ENCODE results near the gene SPDYE4.
"Not testable (repeated sequence)": the region's sequence is repeated elsewhere in the genome, so short reads cannot be mapped to it uniquely, and the experiment has no call there.

The SPDYE4 gene

GRCh38 chr17:8758137-8758596 lies at the start of gene SPDYE4:
Gene SPDYE4 (minus strand): TSS chr17:8758546. CDS start chr17:8758382, 164 bp downstream.
- no peak for DNase-seq

- peak; percentile 38 to 75 for DNase-seq
These were observed 48.7 kb upstream of the SPDYE4 start for GRCh38 chr17:8806926-8807550.

GRCh38 chr17:8806253-8806925 lies 48.0 kb upstream of the SPDYE4 start:
- DNase-seq = peak in 1 of 2 donors; percentile 10

- DNase-seq = not testable (repeated sequence)
These were observed 47.0 kb upstream of the SPDYE4 start for GRCh38 chr17:8805396-8805795.

- no peak for DNase-seq
These were observed 45.4 kb upstream of the SPDYE4 start for GRCh38 chr17:8803531-8804420.

GRCh38 chr17:8801135-8801840 lies 42.9 kb upstream of the SPDYE4 start:
- DNase-seq = no peak

GRCh38 chr17:8800656-8801055 lies 42.3 kb upstream of the SPDYE4 start:
- DNase-seq = no peak

GRCh38 chr17:8799570-8800212 lies 41.3 kb upstream of the SPDYE4 start:
- no peak for DNase-seq

GRCh38 chr17:8798846-8799569 lies 40.7 kb upstream of the SPDYE4 start, which contains the start of gene MFSD6L:
Gene MFSD6L (minus strand): TSS chr17:8799365. CDS start chr17:8799120, 245 bp downstream.
- peak in 1 of 2 donors; percentile 34 for DNase-seq

GRCh38 chr17:8798176-8798845 lies 40.0 kb upstream of the SPDYE4 start:
- DNase-seq = no peak

- no peak for DNase-seq
These were observed 39.4 kb upstream of the SPDYE4 start for GRCh38 chr17:8797621-8798175.

GRCh38 chr17:8794636-8795035 lies 36.3 kb upstream of the SPDYE4 start:
- DNase-seq = no peak

- no peak for DNase-seq
These were observed 35.3 kb upstream of the SPDYE4 start for GRCh38 chr17:8793649-8794048.

- DNase-seq = no peak
These were observed 34.3 kb upstream of the SPDYE4 start for GRCh38 chr17:8792646-8793045.

- DNase-seq = peak in 1 of 2 donors; percentile 18
These were observed 33.5 kb upstream of the SPDYE4 start for GRCh38 chr17:8791910-8792270.

GRCh38 chr17:8791248-8791909 lies 33.0 kb upstream of the SPDYE4 start:
- no peak for DNase-seq

- no peak for DNase-seq
These were observed 31.4 kb upstream of the SPDYE4 start for GRCh38 chr17:8789743-8790142.

- no peak for DNase-seq
These were observed 30.7 kb upstream of the SPDYE4 start for GRCh38 chr17:8788998-8789397.

- DNase-seq = peak; percentile 45 to 52
These were observed 27.4 kb upstream of the SPDYE4 start for GRCh38 chr17:8785547-8786413.
